ENCODE data around the gene SBK3.
A peak's percentile ranks its signal among the peaks of the same experiment; 100 is the strongest.

Gene SBK3

DNA sequence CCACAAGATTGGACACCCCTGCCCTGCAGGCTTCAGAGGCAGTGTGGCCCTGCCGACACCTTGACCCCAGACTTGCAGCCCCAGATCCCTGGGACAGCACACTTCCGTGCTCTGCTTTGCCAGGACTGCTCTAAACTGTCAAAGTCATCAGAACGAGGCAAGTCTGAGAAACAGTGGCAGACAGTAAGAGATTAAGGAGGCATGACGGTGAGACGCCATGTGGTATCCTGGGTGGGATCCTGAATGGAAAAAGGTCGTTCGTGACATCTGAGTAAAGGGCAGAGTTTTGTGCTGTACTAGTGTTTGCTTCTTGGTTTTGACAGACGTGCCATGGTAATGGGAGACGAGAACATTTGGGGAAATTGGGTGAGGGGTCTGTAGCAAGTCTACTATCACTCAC, 21.5 kb upstream of the SBK3 start:
- no peak overlapping the region for H3K18ac ChIP-seq (ENCODE audit: low read length)
- no peaks in the 10 kb centered on the region for H3K27me3 ChIP-seq (ENCODE audit: control insufficient read depth in 3 of 3, insufficient read depth in 3 of 3, low read depth in 1 of 3, low read length in 3 of 3)
- no peak overlapping the region for H3K27ac ChIP-seq (replicated peaks; ENCODE audit: low read length)
- no peak overlapping the region for H3K14ac ChIP-seq (ENCODE audit: low read length)
- no peak overlapping the region for H2BK15ac ChIP-seq (ENCODE audit: low read length)
- no peaks in the 10 kb centered on the region for H3K36me3 ChIP-seq (replicated peaks in 1 of 2; ENCODE audit: control insufficient read depth in 2 of 2, insufficient read depth in 2 of 2, low read length in 2 of 2)
- H3K4me1 ChIP-seq (ENCODE audit: control insufficient read depth in 2 of 2, insufficient read depth in 1 of 2, low read depth in 1 of 2, low read length in 2 of 2): peaks cover 0 to 3% of the 10 kb centered on the region in 2 donors
- H3K9me3 ChIP-seq (replicated peaks in 1 of 2; ENCODE audit: control insufficient read depth in 2 of 2, insufficient read depth in 1 of 2, low read depth in 1 of 2, low read length in 2 of 2): peaks cover 0 to 2% of the 10 kb centered on the region in 2 donors
- no peak overlapping the region for H3K23ac ChIP-seq (ENCODE audit: low read depth, low read length, poor library complexity)
- H2BK5ac ChIP-seq (ENCODE audit: low read length): no peak overlapping the region
- no peak overlapping the region for H3K9ac ChIP-seq (ENCODE audit: low read depth, low read length, poor library complexity)
- no peak overlapping the region for H3K4me2 ChIP-seq (ENCODE audit: insufficient read depth, low read length, poor library complexity, severe bottlenecking)
- H3K79me1 ChIP-seq (ENCODE audit: low read depth, low read length): no peaks in the 10 kb centered on the region
- WGBS, 2 donors (ENCODE audit: extremely low coverage in 2 of 2, insufficient read length in 2 of 2, insufficient replicate concordance in 1 of 2): no CpG with 5 or more reads among the region's 9 CpGs
- DNase-seq (ENCODE audit: low spot score): no peak
- peak overlapping the region; percentile 86 for H3K4ac ChIP-seq (ENCODE audit: low read length)
- no peak overlapping the region for H4K8ac ChIP-seq (ENCODE audit: low read depth, low read length)
- no peak overlapping the region for H4K91ac ChIP-seq (ENCODE audit: low read depth, low read length, poor library complexity)
- no peak overlapping the region for H3K4me3 ChIP-seq (ENCODE audit: low read length in 2 of 2)
- peak overlapping the region; percentile 98 for H2BK12ac ChIP-seq (ENCODE audit: low read length)
- H2AFZ ChIP-seq (ENCODE audit: low read length): peak overlapping the region; percentile 19
- no peak overlapping the region for H2BK120ac ChIP-seq (ENCODE audit: low read depth, low read length)
- H2AK5ac ChIP-seq (ENCODE audit: low read depth, low read length): no peak overlapping the region

DNA sequence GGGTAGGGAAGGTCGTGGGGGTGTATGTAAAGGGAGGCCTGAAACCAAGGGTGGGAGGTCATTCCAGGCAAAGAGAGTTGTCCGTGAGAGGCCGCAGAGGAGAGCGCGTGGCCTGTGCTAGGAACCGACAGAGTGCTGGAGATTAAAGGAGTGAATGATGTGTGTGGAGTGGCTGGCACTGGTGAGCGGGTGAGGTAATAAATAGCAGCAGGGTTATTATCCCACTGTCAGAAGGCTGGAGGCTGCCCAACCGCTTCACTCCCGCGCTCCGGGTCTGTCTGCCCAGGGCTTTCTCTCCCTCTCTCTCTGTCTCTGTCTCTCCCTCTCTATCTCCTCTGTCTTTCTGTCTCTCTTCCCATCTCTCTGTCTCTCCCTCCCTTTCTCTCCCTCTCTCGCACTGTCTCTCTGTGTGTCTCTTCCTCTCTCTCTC, 17.9 kb upstream of the SBK3 start:
- no peak overlapping the region for H3K9ac ChIP-seq (ENCODE audit: low read depth, low read length, poor library complexity)
- H3K23ac ChIP-seq (ENCODE audit: low read depth, low read length, poor library complexity): no peak overlapping the region

DNA sequence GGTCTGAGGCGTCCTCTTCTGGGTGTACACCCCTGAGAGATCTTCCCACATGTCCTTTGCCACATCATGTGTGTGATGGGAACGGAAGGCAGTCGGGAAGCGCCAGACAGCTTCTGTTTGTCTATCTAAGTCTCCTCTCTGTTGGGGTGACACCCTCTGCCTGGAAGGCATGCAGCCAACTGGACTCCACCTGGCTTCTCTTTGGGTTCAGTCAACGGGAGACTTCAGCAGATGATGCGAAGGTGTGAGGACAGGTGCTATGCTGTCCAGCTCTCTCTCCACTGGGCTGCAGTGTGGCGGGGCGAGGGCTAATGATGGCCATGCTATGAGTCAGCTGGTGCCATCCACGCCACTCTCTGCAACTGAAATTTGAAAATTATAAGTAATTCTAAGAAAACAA, 14.3 kb upstream of the SBK3 start:
- Histone ChIP-seq H3K4me2 (ENCODE audit: insufficient read depth, low read length, poor library complexity, severe bottlenecking) (no peak overlapping the region), H2AFZ (ENCODE audit: low read length) (no peak overlapping the region), H2BK12ac (ENCODE audit: low read length) (peak overlapping the region; percentile 24), H3K36me3 (replicated peaks in 1 of 2; ENCODE audit: control insufficient read depth in 2 of 2, insufficient read depth in 2 of 2, low read length in 2 of 2) (no peaks in the 10 kb centered on the region), H3K27ac (replicated peaks; ENCODE audit: low read length) (no peak overlapping the region), H3K4me3 (ENCODE audit: low read length in 2 of 2) (peak overlapping the region in 1 of 2 donors; percentile 25), H3K9ac (ENCODE audit: low read depth, low read length, poor library complexity) (no peak overlapping the region), H3K9me3 (replicated peaks in 1 of 2; ENCODE audit: control insufficient read depth in 2 of 2, insufficient read depth in 1 of 2, low read depth in 1 of 2, low read length in 2 of 2) (no peaks in the 10 kb centered on the region), H3K79me1 (ENCODE audit: low read depth, low read length) (no peaks in the 10 kb centered on the region), H2BK120ac (ENCODE audit: low read depth, low read length) (no peak overlapping the region), H3K18ac (ENCODE audit: low read length) (no peak overlapping the region), H2BK15ac (ENCODE audit: low read length) (peak overlapping the region; percentile 80), H3K4ac (ENCODE audit: low read length) (no peak overlapping the region), H3K27me3 (ENCODE audit: control insufficient read depth in 3 of 3, insufficient read depth in 3 of 3, low read depth in 1 of 3, low read length in 3 of 3) (no peaks in the 10 kb centered on the region), H4K91ac (ENCODE audit: low read depth, low read length, poor library complexity) (no peak overlapping the region), H3K14ac (ENCODE audit: low read length) (no peak overlapping the region), H4K8ac (ENCODE audit: low read depth, low read length) (no peak overlapping the region), H3K4me1 (ENCODE audit: control insufficient read depth in 2 of 2, insufficient read depth in 1 of 2, low read depth in 1 of 2, low read length in 2 of 2) (peaks cover 4 to 6% of the 10 kb centered on the region in 2 donors), H2AK5ac (ENCODE audit: low read depth, low read length) (peak overlapping the region; percentile 83), H2BK5ac (ENCODE audit: low read length) (no peak overlapping the region), H3K23ac (ENCODE audit: low read depth, low read length, poor library complexity) (no peak overlapping the region)
- no peak for DNase-seq (ENCODE audit: low spot score)
- no CpG with 5 or more reads among the region's 9 CpGs for WGBS, 2 donors (ENCODE audit: extremely low coverage in 2 of 2, insufficient read length in 2 of 2, insufficient replicate concordance in 1 of 2)

More for the DNA sequence above, 17.9 kb upstream of the SBK3 start:
- Histone ChIP-seq H3K4ac (ENCODE audit: low read length) (no peak overlapping the region), H2BK120ac (ENCODE audit: low read depth, low read length) (no peak overlapping the region), H2AFZ (ENCODE audit: low read length) (peak overlapping the region; percentile 45), H3K9me3 (replicated peaks in 1 of 2; ENCODE audit: control insufficient read depth in 2 of 2, insufficient read depth in 1 of 2, low read depth in 1 of 2, low read length in 2 of 2) (no peaks in the 10 kb centered on the region), H2BK5ac (ENCODE audit: low read length) (no peak overlapping the region), H4K91ac (ENCODE audit: low read depth, low read length, poor library complexity) (no peak overlapping the region), H2BK12ac (ENCODE audit: low read length) (no peak overlapping the region), H3K27ac (replicated peaks; ENCODE audit: low read length) (no peak overlapping the region), H3K18ac (ENCODE audit: low read length) (peak overlapping the region; percentile 15), H2AK5ac (ENCODE audit: low read depth, low read length) (no peak overlapping the region), H2BK15ac (ENCODE audit: low read length) (no peak overlapping the region), H3K79me1 (ENCODE audit: low read depth, low read length) (no peaks in the 10 kb centered on the region), H3K27me3 (ENCODE audit: control insufficient read depth in 3 of 3, insufficient read depth in 3 of 3, low read depth in 1 of 3, low read length in 3 of 3) (no peaks in the 10 kb centered on the region), H3K36me3 (replicated peaks in 1 of 2; ENCODE audit: control insufficient read depth in 2 of 2, insufficient read depth in 2 of 2, low read length in 2 of 2) (no peaks in the 10 kb centered on the region), H3K14ac (ENCODE audit: low read length) (no peak overlapping the region), H3K4me2 (ENCODE audit: insufficient read depth, low read length, poor library complexity, severe bottlenecking) (no peak overlapping the region), H3K4me3 (ENCODE audit: low read length in 2 of 2) (no peak overlapping the region), H4K8ac (ENCODE audit: low read depth, low read length) (no peak overlapping the region), H3K4me1 (ENCODE audit: control insufficient read depth in 2 of 2, insufficient read depth in 1 of 2, low read depth in 1 of 2, low read length in 2 of 2) (peaks cover 0 to 3% of the 10 kb centered on the region in 2 donors)
- WGBS, 2 donors (ENCODE audit: extremely low coverage in 2 of 2, insufficient read length in 2 of 2, insufficient replicate concordance in 1 of 2): no CpG with 5 or more reads among the region's 12 CpGs
- DNase-seq (ENCODE audit: low spot score): no peak

DNA sequence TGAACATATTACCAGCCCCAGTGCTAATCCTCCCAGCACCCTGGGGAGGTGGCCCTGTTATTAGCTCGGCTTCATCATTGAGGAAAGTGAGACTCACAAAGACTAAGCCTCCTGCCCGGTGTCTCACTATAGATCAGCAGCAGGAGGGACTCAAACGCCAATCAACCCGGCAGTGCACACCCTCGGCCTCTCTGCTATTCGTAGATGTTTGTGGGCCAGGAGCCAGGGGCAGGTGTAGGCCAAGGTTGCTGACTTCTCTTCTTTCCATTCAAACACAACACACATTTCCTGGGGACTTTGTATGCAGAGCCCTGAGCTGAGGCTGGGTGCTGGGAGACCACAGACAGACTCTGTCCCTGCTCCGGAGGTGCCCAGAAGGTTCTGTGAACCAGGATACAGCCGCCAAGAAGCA, 9.4 kb upstream of the SBK3 start:
- Histone ChIP-seq H3K18ac (ENCODE audit: low read length) (peak overlapping the region; percentile 44), H2BK120ac (ENCODE audit: low read depth, low read length) (no peak overlapping the region), H2BK5ac (ENCODE audit: low read length) (peak overlapping the region; percentile 9), H3K23ac (ENCODE audit: low read depth, low read length, poor library complexity) (no peak overlapping the region), H3K79me1 (ENCODE audit: low read depth, low read length) (no peaks in the 10 kb centered on the region), H3K4ac (ENCODE audit: low read length) (no peak overlapping the region), H3K4me3 (ENCODE audit: low read length in 2 of 2) (no peak overlapping the region), H2AK5ac (ENCODE audit: low read depth, low read length) (no peak overlapping the region), H4K91ac (ENCODE audit: low read depth, low read length, poor library complexity) (no peak overlapping the region), H3K4me1 (ENCODE audit: control insufficient read depth in 2 of 2, insufficient read depth in 1 of 2, low read depth in 1 of 2, low read length in 2 of 2) (peaks cover 17 to 23% of the 10 kb centered on the region in 2 donors), H3K9me3 (replicated peaks in 1 of 2; ENCODE audit: control insufficient read depth in 2 of 2, insufficient read depth in 1 of 2, low read depth in 1 of 2, low read length in 2 of 2) (no peaks in the 10 kb centered on the region), H3K36me3 (replicated peaks in 1 of 2; ENCODE audit: control insufficient read depth in 2 of 2, insufficient read depth in 2 of 2, low read length in 2 of 2) (no peaks in the 10 kb centered on the region), H3K27ac (replicated peaks; ENCODE audit: low read length) (peak overlapping the region; percentile 25), H2BK15ac (ENCODE audit: low read length) (no peak overlapping the region), H2BK12ac (ENCODE audit: low read length) (peak overlapping the region; percentile 33), H4K8ac (ENCODE audit: low read depth, low read length) (no peak overlapping the region), H3K9ac (ENCODE audit: low read depth, low read length, poor library complexity) (no peak overlapping the region), H2AFZ (ENCODE audit: low read length) (peak overlapping the region; percentile 13), H3K14ac (ENCODE audit: low read length) (no peak overlapping the region), H3K4me2 (ENCODE audit: insufficient read depth, low read length, poor library complexity, severe bottlenecking) (no peak overlapping the region), H3K27me3 (ENCODE audit: control insufficient read depth in 3 of 3, insufficient read depth in 3 of 3, low read depth in 1 of 3, low read length in 3 of 3) (no peaks in the 10 kb centered on the region)
- no CpG with 5 or more reads among the region's 8 CpGs for WGBS, 2 donors (ENCODE audit: extremely low coverage in 2 of 2, insufficient read length in 2 of 2, insufficient replicate concordance in 1 of 2)
- no peak for DNase-seq (ENCODE audit: low spot score)
